Measurements from ENCODE around the gene PPP3CA. TPM values are rescaled to one million over a fixed set of nuclear protein-coding genes. Genes with fewer than 3 reads are reported as not detected.

PPP3CA gene
- total RNA-seq, 2 donors from 2014 or later, result 36.6 to 39.2 TPM

- H3K9ac ChIP-seq (ENCODE audit: extremely low read depth, low read length, poor library complexity, severe bottlenecking), result no peak overlapping the region
- H3K27me3 Mint-ChIP-seq (ENCODE audit: insufficient read depth), result no peaks in the 10 kb centered on the region
- no peak overlapping the region for H3K27ac Mint-ChIP-seq
- no peak overlapping the region for H3K4me3 ChIP-seq (ENCODE audit: low read length)
- H3K36me3 ChIP-seq (ENCODE audit: control insufficient read depth, insufficient read depth, low read length), result no peaks in the 10 kb centered on the region
- H3K4me1 Mint-ChIP-seq, result peaks cover 67% of the 10 kb centered on the region
- H3K9me3 ChIP-seq (ENCODE audit: control insufficient read depth, low read length), result no peaks in the 10 kb centered on the region
- DNase-seq, result no peak
- H3K4me1 ChIP-seq (ENCODE audit: control insufficient read depth, insufficient read depth, low read length), result peaks cover 5% of the 10 kb centered on the region
- 94% methylated on average over 4 of the region's 4 CpGs; no CpG with 5 or more reads in 1 of the 2 experiments for WGBS, 2 experiments (ENCODE audit: insufficient coverage in 1 of 2, insufficient read length in 1 of 2)
- no peak for TF ChIP-seq CTCF (conservative IDR thresholded peaks at IDR 0.05)
- no peaks in the 10 kb centered on the region for H3K9me3 Mint-ChIP-seq
- H3K4me3 Mint-ChIP-seq, result no peak overlapping the region
- H3K27me3 ChIP-seq (ENCODE audit: control insufficient read depth, insufficient read depth, low read length, poor library complexity, severe bottlenecking), result no peaks in the 10 kb centered on the region
- no peak overlapping the region for H3K27ac ChIP-seq (ENCODE audit: low read depth, low read length)
- H3K36me3 Mint-ChIP-seq (ENCODE audit: low read depth), result no peaks in the 10 kb centered on the region
Observed at GRCh38 chr4:101259876-101260275, 87.5 kb downstream of the PPP3CA start.

- H3K36me3 Mint-ChIP-seq (ENCODE audit: low read depth), result no peaks in the 10 kb centered on the region
- Histone ChIP-seq H3K4me3 (ENCODE audit: low read length) (peak overlapping the region; percentile 33), H3K27ac (ENCODE audit: low read depth, low read length) (no peak overlapping the region), H3K36me3 (ENCODE audit: control insufficient read depth, insufficient read depth, low read length) (no peaks in the 10 kb centered on the region), H3K9me3 (ENCODE audit: control insufficient read depth, low read length) (no peaks in the 10 kb centered on the region), H3K9ac (ENCODE audit: extremely low read depth, low read length, poor library complexity, severe bottlenecking) (no peak overlapping the region), H3K27me3 (ENCODE audit: control insufficient read depth, insufficient read depth, low read length, poor library complexity, severe bottlenecking) (no peaks in the 10 kb centered on the region), H3K4me1 (ENCODE audit: control insufficient read depth, insufficient read depth, low read length) (peaks cover 5% of the 10 kb centered on the region)
- TF ChIP-seq CTCF (conservative IDR thresholded peaks at IDR 0.05), result no peak
- H3K4me3 Mint-ChIP-seq, result no peak overlapping the region
- H3K4me1 Mint-ChIP-seq, result peaks cover 58% of the 10 kb centered on the region
- H3K27ac Mint-ChIP-seq, result no peak overlapping the region
- H3K27me3 Mint-ChIP-seq (ENCODE audit: insufficient read depth), result no peaks in the 10 kb centered on the region
- WGBS, 2 experiments (ENCODE audit: insufficient coverage in 1 of 2, insufficient read length in 1 of 2), result 91 to 92% methylated on average over 1 to 2 of the region's 2 CpGs
- DNase-seq, result no peak
- no peaks in the 10 kb centered on the region for H3K9me3 Mint-ChIP-seq
Observed at GRCh38 chr4:101258883-101259282, 88.4 kb downstream of the PPP3CA start.

GRCh38 chr4:101256222-101256621 is 91.1 kb downstream of the PPP3CA start:
- H3K9me3 ChIP-seq (ENCODE audit: control insufficient read depth, low read length), result no peaks in the 10 kb centered on the region
- no peaks in the 10 kb centered on the region for H3K36me3 ChIP-seq (ENCODE audit: control insufficient read depth, insufficient read depth, low read length)
- no peak for TF ChIP-seq CTCF (conservative IDR thresholded peaks at IDR 0.05)
- no peaks in the 10 kb centered on the region for H3K9me3 Mint-ChIP-seq
- H3K4me3 Mint-ChIP-seq, result no peak overlapping the region
- no peak overlapping the region for H3K9ac ChIP-seq (ENCODE audit: extremely low read depth, low read length, poor library complexity, severe bottlenecking)
- no peak overlapping the region for H3K4me3 ChIP-seq (ENCODE audit: low read length)
- no peaks in the 10 kb centered on the region for H3K27me3 ChIP-seq (ENCODE audit: control insufficient read depth, insufficient read depth, low read length, poor library complexity, severe bottlenecking)
- DNase-seq, result no peak
- H3K4me1 Mint-ChIP-seq, result peaks cover 56% of the 10 kb centered on the region
- H3K36me3 Mint-ChIP-seq (ENCODE audit: low read depth), result no peaks in the 10 kb centered on the region
- H3K27ac ChIP-seq (ENCODE audit: low read depth, low read length), result no peak overlapping the region
- H3K27ac Mint-ChIP-seq, result no peak overlapping the region
- H3K4me1 ChIP-seq (ENCODE audit: control insufficient read depth, insufficient read depth, low read length), result peaks cover 5% of the 10 kb centered on the region
- no peaks in the 10 kb centered on the region for H3K27me3 Mint-ChIP-seq (ENCODE audit: insufficient read depth)
